Measurements from ENCODE around the gene FAM171A2. TPM values are rescaled to one million over a fixed set of nuclear protein-coding genes. Genes with fewer than 3 reads are reported as not detected.

The FAM171A2 gene
- total and polyA plus RNA-seq, 4 donors = 12.1 to 120 (median 75.8) TPM

- WGBS (ENCODE audit: insufficient coverage) = under 1% methylated on average over 44 of the region's 45 CpGs
- Histone ChIP-seq H3K4me3 (ENCODE audit: low read depth, low read length) (peak overlapping the region; percentile 73), H3K4me1 (ENCODE audit: control insufficient read depth, insufficient read depth, low read length) (peaks cover 32% of the 10 kb centered on the region), H3K27ac (ENCODE audit: low read depth, low read length) (peak overlapping the region; percentile 75), H3K36me3 (ENCODE audit: control insufficient read depth, insufficient read depth, low read length) (peaks cover 26% of the 10 kb centered on the region), H3K9me3 (ENCODE audit: control insufficient read depth, insufficient read depth, low read length) (no peaks in the 10 kb centered on the region), H3K27me3 (ENCODE audit: control insufficient read depth, insufficient read depth, low read length) (no peaks in the 10 kb centered on the region)
- DNase-seq (ENCODE audit: low read depth in 4 of 6, low spot score in 6 of 6) = peak in 2 of 6 donors; percentile 81 to 85
These were observed 572 bp downstream of the FAM171A2 start for GRCh38 chr17:44362949-44363612.

GRCh38 chr17:44362459-44362948 is 1.1 kb downstream of the FAM171A2 start:
- WGBS (ENCODE audit: insufficient coverage) = 7% methylated on average over 3 of the region's 11 CpGs
- peak overlapping the region; percentile 75 for H3K27ac ChIP-seq (ENCODE audit: low read depth, low read length)
- DNase-seq (ENCODE audit: low read depth in 4 of 6, low spot score in 6 of 6) = peak in 2 of 6 donors; percentile 38 to 40
- H3K4me3 ChIP-seq (ENCODE audit: low read depth, low read length) = peak overlapping the region; percentile 73
- H3K27me3 ChIP-seq (ENCODE audit: control insufficient read depth, insufficient read depth, low read length) = no peaks in the 10 kb centered on the region
- peaks cover 29% of the 10 kb centered on the region for H3K36me3 ChIP-seq (ENCODE audit: control insufficient read depth, insufficient read depth, low read length)
- peaks cover 32% of the 10 kb centered on the region for H3K4me1 ChIP-seq (ENCODE audit: control insufficient read depth, insufficient read depth, low read length)
- H3K9me3 ChIP-seq (ENCODE audit: control insufficient read depth, insufficient read depth, low read length) = no peaks in the 10 kb centered on the region

GRCh38 chr17:44361292-44362260 is 2.1 kb downstream of the FAM171A2 start:
- Histone ChIP-seq H3K9me3 (ENCODE audit: control insufficient read depth, insufficient read depth, low read length) (no peaks in the 10 kb centered on the region), H3K4me3 (ENCODE audit: low read depth, low read length) (peak overlapping the region; percentile 73), H3K27me3 (ENCODE audit: control insufficient read depth, insufficient read depth, low read length) (no peaks in the 10 kb centered on the region), H3K4me1 (ENCODE audit: control insufficient read depth, insufficient read depth, low read length) (peaks cover 32% of the 10 kb centered on the region), H3K27ac (ENCODE audit: low read depth, low read length) (peak overlapping the region; percentile 31), H3K36me3 (ENCODE audit: control insufficient read depth, insufficient read depth, low read length) (peaks cover 32% of the 10 kb centered on the region)
- 43% methylated on average over 3 of the region's 11 CpGs for WGBS (ENCODE audit: insufficient coverage)
- peak in 2 of 6 donors; percentile 80 for DNase-seq (ENCODE audit: low read depth in 4 of 6, low spot score in 6 of 6)

DNA sequence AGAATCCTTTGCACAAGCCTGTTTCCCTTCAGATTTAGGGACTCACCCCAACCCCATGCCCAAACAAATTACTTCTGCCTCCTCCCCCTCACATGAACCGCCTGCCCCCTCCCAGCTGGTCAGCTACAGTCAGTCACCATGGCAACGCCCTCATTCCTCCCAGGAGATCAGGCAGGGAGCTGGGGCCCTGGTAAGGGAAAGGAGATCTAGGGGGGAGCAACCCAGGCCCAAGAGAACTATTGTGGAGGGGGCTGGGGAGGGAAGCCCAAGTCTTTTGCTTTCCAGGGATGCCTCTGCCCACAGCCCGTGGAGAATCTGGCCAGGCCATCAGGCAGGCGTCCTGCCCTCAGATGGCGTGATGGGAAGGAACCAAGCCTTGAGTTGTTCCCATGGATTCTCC is 2.8 kb downstream of the FAM171A2 start:
- H3K27me3 ChIP-seq (ENCODE audit: control insufficient read depth, insufficient read depth, low read length) = no peaks in the 10 kb centered on the region
- no peak overlapping the region for H3K4me3 ChIP-seq (ENCODE audit: low read depth, low read length)
- peak in 2 of 6 donors; percentile 64 to 79 for DNase-seq (ENCODE audit: low read depth in 4 of 6, low spot score in 6 of 6)
- H3K9me3 ChIP-seq (ENCODE audit: control insufficient read depth, insufficient read depth, low read length) = no peaks in the 10 kb centered on the region
- H3K4me1 ChIP-seq (ENCODE audit: control insufficient read depth, insufficient read depth, low read length) = peaks cover 32% of the 10 kb centered on the region
- H3K36me3 ChIP-seq (ENCODE audit: control insufficient read depth, insufficient read depth, low read length) = peaks cover 40% of the 10 kb centered on the region
- WGBS (ENCODE audit: insufficient coverage) = 14% methylated on average over 4 of the region's 5 CpGs
- peak overlapping the region; percentile 40 for H3K27ac ChIP-seq (ENCODE audit: low read depth, low read length)

GRCh38 chr17:44360144-44360533 is 3.5 kb downstream of the FAM171A2 start:
- Histone ChIP-seq H3K27ac (ENCODE audit: low read depth, low read length) (no peak overlapping the region), H3K9me3 (ENCODE audit: control insufficient read depth, insufficient read depth, low read length) (no peaks in the 10 kb centered on the region), H3K4me1 (ENCODE audit: control insufficient read depth, insufficient read depth, low read length) (peaks cover 36% of the 10 kb centered on the region), H3K4me3 (ENCODE audit: low read depth, low read length) (no peak overlapping the region), H3K36me3 (ENCODE audit: control insufficient read depth, insufficient read depth, low read length) (peaks cover 47% of the 10 kb centered on the region), H3K27me3 (ENCODE audit: control insufficient read depth, insufficient read depth, low read length) (no peaks in the 10 kb centered on the region)
- DNase-seq (ENCODE audit: low read depth in 4 of 6, low spot score in 6 of 6) = no peak
- WGBS (ENCODE audit: insufficient coverage) = 0% methylated on average over 1 of the region's 6 CpGs

GRCh38 chr17:44359458-44360143 is 4.1 kb downstream of the FAM171A2 start:
- no peak for DNase-seq (ENCODE audit: low read depth in 4 of 6, low spot score in 6 of 6)
- no peaks in the 10 kb centered on the region for H3K27me3 ChIP-seq (ENCODE audit: control insufficient read depth, insufficient read depth, low read length)
- 84% methylated on average over 5 of the region's 14 CpGs for WGBS (ENCODE audit: insufficient coverage)
- H3K9me3 ChIP-seq (ENCODE audit: control insufficient read depth, insufficient read depth, low read length) = no peaks in the 10 kb centered on the region
- H3K4me3 ChIP-seq (ENCODE audit: low read depth, low read length) = no peak overlapping the region
- peaks cover 40% of the 10 kb centered on the region for H3K4me1 ChIP-seq (ENCODE audit: control insufficient read depth, insufficient read depth, low read length)
- no peak overlapping the region for H3K27ac ChIP-seq (ENCODE audit: low read depth, low read length)
- H3K36me3 ChIP-seq (ENCODE audit: control insufficient read depth, insufficient read depth, low read length) = peaks cover 51% of the 10 kb centered on the region

DNA sequence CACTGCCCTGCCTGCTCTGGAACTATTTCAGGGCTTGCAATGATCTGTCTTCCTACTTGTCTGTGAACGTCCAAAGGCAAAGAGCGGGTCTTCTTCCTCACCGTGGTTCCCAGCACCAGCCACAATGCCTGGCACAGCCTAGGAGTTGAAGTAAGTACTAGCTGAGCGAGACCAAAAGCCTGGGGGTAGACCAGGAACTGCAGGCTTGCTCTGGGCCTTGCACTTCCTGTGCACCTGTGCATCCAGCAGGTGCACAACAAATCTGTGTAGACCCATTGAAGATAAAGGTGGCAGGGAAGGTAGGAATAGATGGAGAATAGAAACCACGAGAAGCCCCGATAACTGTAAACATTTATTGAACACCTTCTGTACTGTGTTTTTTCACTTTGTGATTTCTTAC is 4.6 kb downstream of the FAM171A2 start:
- H3K27ac ChIP-seq (ENCODE audit: low read depth, low read length) = no peak overlapping the region
- H3K4me1 ChIP-seq (ENCODE audit: control insufficient read depth, insufficient read depth, low read length) = peaks cover 41% of the 10 kb centered on the region

DNA sequence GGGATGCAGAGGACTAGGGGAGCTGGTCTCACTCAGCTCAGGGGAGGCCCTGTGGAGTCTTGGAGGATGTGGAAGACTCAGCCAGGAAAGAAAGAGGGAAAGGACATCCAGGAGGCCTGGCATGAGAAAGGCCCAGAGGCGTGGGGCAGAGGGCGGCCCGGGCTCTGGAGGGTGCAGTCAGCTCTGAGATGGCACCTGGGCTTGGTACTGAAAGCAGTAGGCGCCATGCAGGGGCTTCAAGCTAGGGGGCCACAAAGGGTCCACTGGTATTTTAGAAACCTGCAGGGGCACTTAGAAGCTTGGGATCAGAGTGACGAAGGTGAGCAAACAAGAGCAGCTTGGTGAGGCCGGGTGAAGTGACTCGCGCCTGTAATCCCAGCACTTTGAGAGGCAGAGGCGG is 5.6 kb downstream of the FAM171A2 start:
- H3K4me1 ChIP-seq (ENCODE audit: control insufficient read depth, insufficient read depth, low read length) = peaks cover 46% of the 10 kb centered on the region
- WGBS (ENCODE audit: insufficient coverage) = 86% methylated on average over 9 of the region's 9 CpGs
- no peak overlapping the region for H3K4me3 ChIP-seq (ENCODE audit: low read depth, low read length)
- no peaks in the 10 kb centered on the region for H3K9me3 ChIP-seq (ENCODE audit: control insufficient read depth, insufficient read depth, low read length)
- no peak for DNase-seq (ENCODE audit: low read depth in 4 of 6, low spot score in 6 of 6)
- H3K27ac ChIP-seq (ENCODE audit: low read depth, low read length) = no peak overlapping the region
- no peaks in the 10 kb centered on the region for H3K27me3 ChIP-seq (ENCODE audit: control insufficient read depth, insufficient read depth, low read length)
- H3K36me3 ChIP-seq (ENCODE audit: control insufficient read depth, insufficient read depth, low read length) = peaks cover 64% of the 10 kb centered on the region

More for the DNA sequence above, 4.6 kb downstream of the FAM171A2 start:
- DNase-seq (ENCODE audit: low read depth in 4 of 6, low spot score in 6 of 6) = no peak
- WGBS (ENCODE audit: insufficient coverage) = 68% methylated on average over 4 of the region's 6 CpGs
- Histone ChIP-seq H3K9me3 (ENCODE audit: control insufficient read depth, insufficient read depth, low read length) (no peaks in the 10 kb centered on the region), H3K27me3 (ENCODE audit: control insufficient read depth, insufficient read depth, low read length) (no peaks in the 10 kb centered on the region), H3K4me3 (ENCODE audit: low read depth, low read length) (no peak overlapping the region), H3K36me3 (ENCODE audit: control insufficient read depth, insufficient read depth, low read length) (peaks cover 55% of the 10 kb centered on the region)

DNA sequence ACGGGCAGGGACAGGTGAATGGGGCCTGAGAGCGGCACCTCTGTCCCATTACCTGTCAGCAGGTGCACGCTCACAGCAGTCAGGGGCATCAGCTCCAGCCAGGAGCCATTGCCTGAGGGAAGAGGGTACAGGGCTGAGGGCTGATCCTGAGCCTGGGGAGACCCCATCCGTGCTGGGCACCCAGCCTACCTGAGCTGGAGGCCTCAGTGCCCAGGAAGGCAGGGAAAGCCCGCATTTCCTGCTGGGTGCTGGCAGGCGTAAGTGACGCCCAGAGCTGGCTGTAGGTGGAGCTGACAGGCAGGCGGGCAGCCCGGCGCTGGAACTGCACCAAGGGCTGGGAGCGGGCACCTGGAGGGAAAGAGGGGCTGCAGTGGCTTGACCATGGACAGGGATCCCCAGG is 7.4 kb downstream of the FAM171A2 start:
- peaks cover 80% of the 10 kb centered on the region for H3K36me3 ChIP-seq (ENCODE audit: control insufficient read depth, insufficient read depth, low read length)
- no peaks in the 10 kb centered on the region for H3K27me3 ChIP-seq (ENCODE audit: control insufficient read depth, insufficient read depth, low read length)
- H3K9me3 ChIP-seq (ENCODE audit: control insufficient read depth, insufficient read depth, low read length) = no peaks in the 10 kb centered on the region
- no peak overlapping the region for H3K27ac ChIP-seq (ENCODE audit: low read depth, low read length)
- peaks cover 41% of the 10 kb centered on the region for H3K4me1 ChIP-seq (ENCODE audit: control insufficient read depth, insufficient read depth, low read length)
- no peak overlapping the region for H3K4me3 ChIP-seq (ENCODE audit: low read depth, low read length)
- whole genome bisulfite sequencing (ENCODE audit: insufficient coverage) = 86% methylated on average over 11 of the region's 11 CpGs
- DNase-seq (ENCODE audit: low read depth in 4 of 6, low spot score in 6 of 6) = no peak
